ENCODE results near the gene BDNF. TPM values are rescaled to one million over a fixed set of nuclear protein-coding genes. Genes with fewer than 3 reads are reported as not detected.

BDNF gene
- polyA plus RNA-seq, 1 experiment = 85.6 TPM

- TF ChIP-seq CTCF (IDR thresholded peaks at IDR 0.05; ENCODE audit: low read depth, low read length) = no peak
- H3K27me3 ChIP-seq (ENCODE audit: control insufficient read depth, insufficient read depth, low read length) = no peaks in the 10 kb centered on the region
- H3K4me3 ChIP-seq (ENCODE audit: low read depth, low read length) = no peak overlapping the region
- DNase-seq (ENCODE audit: low read depth, low spot score) = no peak
- ChIA-PET POLR2A (interaction anchor here (1.4 to 1.8 kb wide), 3 partner anchors 8 to 12 kb away, joined by 8 to 11 read pairs (median 10); partner anchors contain the start of gene BDNF), CTCF (interaction anchor here (1.0 to 2.0 kb wide), 3 partner anchors 10 to 1618 kb away, joined by 3 to 25 read pairs (median 8); partner anchors contain the start of gene BDNF)
- H3K27ac ChIP-seq (ENCODE audit: low read depth, low read length) = no peak overlapping the region
- H3K9me3 ChIP-seq (ENCODE audit: control insufficient read depth, insufficient read depth, low read length) = no peaks in the 10 kb centered on the region
Observed at GRCh38 chr11:27710536-27710935, 10.3 kb upstream of the BDNF start.

GRCh38 chr11:27707676-27708075 lies 7.4 kb upstream of the BDNF start:
- Histone ChIP-seq H3K27me3 (ENCODE audit: control insufficient read depth, insufficient read depth, low read length) (no peaks in the 10 kb centered on the region), H3K27ac (ENCODE audit: low read depth, low read length) (no peak overlapping the region), H3K4me3 (ENCODE audit: low read depth, low read length) (no peak overlapping the region), H3K9me3 (ENCODE audit: control insufficient read depth, insufficient read depth, low read length) (no peaks in the 10 kb centered on the region)
- no peak for DNase-seq (ENCODE audit: low read depth, low spot score)
- POLR2A ChIA-PET = no interaction called here
- CTCF ChIA-PET = no interaction called here
- TF ChIP-seq CTCF (IDR thresholded peaks at IDR 0.05; ENCODE audit: low read depth, low read length) = no peak

- CTCF ChIA-PET = interaction anchor here (0.6 to 2.7 kb wide), 2 partner anchors 11 kb away, joined by 5 to 23 read pairs; no protein-coding TSS in a partner anchor
Observed at GRCh38 chr11:27705873-27706820, 5.9 kb upstream of the BDNF start.

DNA sequence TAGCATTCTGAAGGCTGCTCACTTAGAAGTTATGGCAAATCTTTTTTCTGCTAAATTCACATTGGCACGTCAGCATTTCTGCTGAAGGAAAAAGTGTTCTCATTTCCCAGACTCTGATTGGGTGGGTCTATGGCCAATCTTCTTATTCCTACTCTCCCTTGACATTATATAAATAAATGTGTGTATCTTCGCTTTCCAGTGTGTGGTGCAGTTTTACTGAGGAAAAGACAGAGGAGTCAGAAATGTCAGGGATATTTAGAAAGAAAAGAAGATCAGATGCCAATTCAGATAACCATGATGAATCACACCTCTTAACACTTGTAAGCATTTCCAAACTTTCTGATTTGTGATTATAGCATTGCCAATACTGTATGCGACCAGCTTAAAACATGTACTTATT lies 3.2 kb upstream of the BDNF start:
- Histone ChIP-seq H3K27me3 (ENCODE audit: control insufficient read depth, insufficient read depth, low read length) (no peaks in the 10 kb centered on the region), H3K4me3 (ENCODE audit: low read depth, low read length) (no peak overlapping the region), H3K27ac (ENCODE audit: low read depth, low read length) (no peak overlapping the region), H3K9me3 (ENCODE audit: control insufficient read depth, insufficient read depth, low read length) (no peaks in the 10 kb centered on the region; the same call in 1 of the 2 replicates)
- peak; percentile 26; the same call in 1 of the 2 replicates for TF ChIP-seq CTCF (IDR thresholded peaks at IDR 0.05; ENCODE audit: low read depth, low read length)
- CTCF ChIA-PET = interaction anchor here (0.6 to 5.9 kb wide), 5 partner anchors 14 to 582 kb away, joined by 3 to 54 read pairs (median 4); no protein-coding TSS in a partner anchor
- POLR2A ChIA-PET = interaction anchor here (1.3 to 2.3 kb wide), 2 partner anchors 15 to 19 kb away, joined by 4 to 12 read pairs; no protein-coding TSS in a partner anchor
- no peak for DNase-seq (ENCODE audit: low read depth, low spot score)

More at GRCh38 chr11:27705873-27706820, 5.9 kb upstream of the BDNF start:
- Histone ChIP-seq H3K9me3 (ENCODE audit: control insufficient read depth, insufficient read depth, low read length) (no peaks in the 10 kb centered on the region), H3K4me3 (ENCODE audit: low read depth, low read length) (no peak overlapping the region), H3K27me3 (ENCODE audit: control insufficient read depth, insufficient read depth, low read length) (no peaks in the 10 kb centered on the region), H3K27ac (ENCODE audit: low read depth, low read length) (no peak overlapping the region)
- POLR2A ChIA-PET = interaction anchor here (0.9 to 1.1 kb wide), 2 partner anchors 13 to 637 kb away, joined by 4 to 5 read pairs; no protein-coding TSS in a partner anchor
- TF ChIP-seq CTCF (IDR thresholded peaks at IDR 0.05; ENCODE audit: low read depth, low read length) = peak; percentile 67
- no peak for DNase-seq (ENCODE audit: low read depth, low spot score)

Data from AG04450 (cell line).